ENCODE data around the gene PARN. TPM values are rescaled to one million over a fixed set of nuclear protein-coding genes. Genes with fewer than 3 reads are reported as not detected.

PARN gene
- total and polyA plus RNA-seq, 2 of the 4 experiments (the other 2 are of a cell fraction), result 24.6 to 25.1 TPM

DNA sequence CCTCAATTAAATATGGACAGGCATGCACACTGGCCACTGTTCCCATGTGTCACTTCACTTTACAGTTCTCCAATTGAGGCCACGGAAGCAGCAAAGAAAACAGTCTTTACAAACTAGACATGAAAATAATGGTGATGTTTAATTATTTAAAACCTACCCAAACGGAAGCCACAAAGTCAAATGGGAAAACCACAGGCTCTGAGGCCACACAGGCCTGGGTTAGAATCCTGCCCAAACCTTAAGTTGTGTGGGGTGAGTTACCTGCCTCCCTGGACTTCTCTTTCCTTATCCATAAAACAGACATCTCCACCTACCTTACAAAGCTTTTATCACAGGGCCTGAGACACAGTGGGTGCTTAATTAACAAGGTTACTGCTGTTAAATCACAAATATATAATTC is 137.4 kb downstream of the PARN start:
- no peak overlapping the region for H4K5ac ChIP-seq (ENCODE audit: low read depth, low read length)
- dilution Hi-C loops (cut with HindIII; ENCODE audit: low sequenced_read_pairs, unreplicated experiment) (no loop called here), intact Hi-C loops (cut with micrococcal nuclease) (no loop called here), in situ Hi-C loops (cut with MboI; ENCODE audit: low sequenced_read_pairs) (no loop called here)
- H3K27me3 ChIP-seq (ENCODE audit: control insufficient read depth, insufficient read depth, low read length), result no peaks in the 10 kb centered on the region
- no peak for DNase-seq
- no peak for ATAC-seq (ENCODE audit: low read depth)
- H3K4ac ChIP-seq (ENCODE audit: low read depth, low read length), result no peak overlapping the region
- H4K8ac ChIP-seq (ENCODE audit: low read depth in 2 of 2, low read length in 2 of 2), result no peak overlapping the region
- H3K9me1 ChIP-seq (ENCODE audit: insufficient read depth, low read length), result peaks cover 11% of the 10 kb centered on the region; the same call in 1 of the 2 replicates
- no peaks in the 10 kb centered on the region for H4K20me1 ChIP-seq (ENCODE audit: insufficient read depth, low read length)
- peaks cover 2% of the 10 kb centered on the region; the same call in 1 of the 2 replicates for H3K36me3 ChIP-seq (ENCODE audit: control insufficient read depth, insufficient read depth, low read length)
- no peak overlapping the region for H3K56ac ChIP-seq (ENCODE audit: extremely low read depth, insufficient read depth, low read length)
- no TSS peak for BruUV-seq (replicated peaks)
- WGBS, 2 experiments (ENCODE audit: extremely low coverage in 2 of 2, insufficient read length in 1 of 2), result no CpG with 5 or more reads among the region's 2 CpGs
- H3K4me3 ChIP-seq (ENCODE audit: insufficient read depth, low read depth, low read length), result no peak overlapping the region
- no peak overlapping the region for H2BK5ac ChIP-seq (ENCODE audit: low read depth, low read length, poor library complexity, severe bottlenecking)
- H3K4me2 ChIP-seq (ENCODE audit: low read depth, low read length), result no peak overlapping the region
- H2BK15ac ChIP-seq (ENCODE audit: low read depth, low read length), result no peak overlapping the region; the same call in 2 of the 3 replicates
- H3K9ac ChIP-seq (ENCODE audit: low read depth, low read length), result no peak overlapping the region
- no peak overlapping the region for H2AFZ ChIP-seq (replicated peaks; ENCODE audit: low read length, poor library complexity)
- H3K27ac ChIP-seq (ENCODE audit: insufficient read depth, low read length), result no peak overlapping the region
- CTCF ChIA-PET, result no interaction called here
- H3K4me1 ChIP-seq (ENCODE audit: control insufficient read depth, insufficient read depth, low read length), result peaks cover 3% of the 10 kb centered on the region
- no peak overlapping the region for H2BK20ac ChIP-seq (ENCODE audit: low read depth, low read length)
- H2BK120ac ChIP-seq (ENCODE audit: low read depth, low read length), result no peak overlapping the region
- H2AK9ac ChIP-seq (replicated peaks; ENCODE audit: low read depth, low read length, poor library complexity), result no peak overlapping the region
- POLR2A ChIA-PET (ENCODE audit: unreplicated experiment), result no interaction called here
- 0 out of 2 replicates have a peak overlapping the region, but pooled peaks have one; percentile 21 for H3K14ac ChIP-seq (replicated peaks; ENCODE audit: low read depth, low read length)
- no peak overlapping the region for H3K18ac ChIP-seq (ENCODE audit: low read depth, low read length)
- TF ChIP-seq BHLHE40 (IDR thresholded peaks at IDR 0.05; ENCODE audit: low read depth, low read length), result no peak
- no peak for TF ChIP-seq NFE2L2 (IDR thresholded peaks at IDR 0.05; ENCODE audit: low read depth, low read length)
- TF ChIP-seq MAZ (IDR thresholded peaks at IDR 0.05; ENCODE audit: borderline replicate concordance, low read depth, low read length), result no peak
- TF ChIP-seq RAD21 (IDR thresholded peaks at IDR 0.05; ENCODE audit: low read length), result no peak
- no peak for TF ChIP-seq CEBPB (IDR thresholded peaks at IDR 0.05; ENCODE audit: low read depth, low read length)
- TF ChIP-seq POLR2A (IDR thresholded peaks at IDR 0.05; ENCODE audit: low read depth, low read length), result no peak
- no peak for TF ChIP-seq RFX5 (IDR thresholded peaks at IDR 0.05; ENCODE audit: low read depth, low read length)
- TF ChIP-seq, protein P1, sequence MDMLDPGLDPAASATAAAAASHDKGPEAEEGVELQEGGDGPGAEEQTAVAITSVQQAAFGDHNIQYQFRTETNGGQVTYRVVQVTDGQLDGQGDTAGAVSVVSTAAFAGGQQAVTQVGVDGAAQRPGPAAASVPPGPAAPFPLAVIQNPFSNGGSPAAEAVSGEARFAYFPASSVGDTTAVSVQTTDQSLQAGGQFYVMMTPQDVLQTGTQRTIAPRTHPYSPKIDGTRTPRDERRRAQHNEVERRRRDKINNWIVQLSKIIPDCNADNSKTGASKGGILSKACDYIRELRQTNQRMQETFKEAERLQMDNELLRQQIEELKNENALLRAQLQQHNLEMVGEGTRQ (IDR thresholded peaks at IDR 0.05; ENCODE audit: low read depth, low read length), result no peak
- TF ChIP-seq CHD1 (IDR thresholded peaks at IDR 0.05; ENCODE audit: low read depth, low read length), result no peak
- TF ChIP-seq RCOR1 (IDR thresholded peaks at IDR 0.05; ENCODE audit: insufficient replicate concordance, low read length), result no peak
- TF ChIP-seq, protein P2, sequence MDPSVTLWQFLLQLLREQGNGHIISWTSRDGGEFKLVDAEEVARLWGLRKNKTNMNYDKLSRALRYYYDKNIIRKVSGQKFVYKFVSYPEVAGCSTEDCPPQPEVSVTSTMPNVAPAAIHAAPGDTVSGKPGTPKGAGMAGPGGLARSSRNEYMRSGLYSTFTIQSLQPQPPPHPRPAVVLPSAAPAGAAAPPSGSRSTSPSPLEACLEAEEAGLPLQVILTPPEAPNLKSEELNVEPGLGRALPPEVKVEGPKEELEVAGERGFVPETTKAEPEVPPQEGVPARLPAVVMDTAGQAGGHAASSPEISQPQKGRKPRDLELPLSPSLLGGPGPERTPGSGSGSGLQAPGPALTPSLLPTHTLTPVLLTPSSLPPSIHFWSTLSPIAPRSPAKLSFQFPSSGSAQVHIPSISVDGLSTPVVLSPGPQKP (IDR thresholded peaks at IDR 0.05; ENCODE audit: borderline replicate concordance, low read depth, low read length), result no peak
- TF ChIP-seq, protein P3, sequence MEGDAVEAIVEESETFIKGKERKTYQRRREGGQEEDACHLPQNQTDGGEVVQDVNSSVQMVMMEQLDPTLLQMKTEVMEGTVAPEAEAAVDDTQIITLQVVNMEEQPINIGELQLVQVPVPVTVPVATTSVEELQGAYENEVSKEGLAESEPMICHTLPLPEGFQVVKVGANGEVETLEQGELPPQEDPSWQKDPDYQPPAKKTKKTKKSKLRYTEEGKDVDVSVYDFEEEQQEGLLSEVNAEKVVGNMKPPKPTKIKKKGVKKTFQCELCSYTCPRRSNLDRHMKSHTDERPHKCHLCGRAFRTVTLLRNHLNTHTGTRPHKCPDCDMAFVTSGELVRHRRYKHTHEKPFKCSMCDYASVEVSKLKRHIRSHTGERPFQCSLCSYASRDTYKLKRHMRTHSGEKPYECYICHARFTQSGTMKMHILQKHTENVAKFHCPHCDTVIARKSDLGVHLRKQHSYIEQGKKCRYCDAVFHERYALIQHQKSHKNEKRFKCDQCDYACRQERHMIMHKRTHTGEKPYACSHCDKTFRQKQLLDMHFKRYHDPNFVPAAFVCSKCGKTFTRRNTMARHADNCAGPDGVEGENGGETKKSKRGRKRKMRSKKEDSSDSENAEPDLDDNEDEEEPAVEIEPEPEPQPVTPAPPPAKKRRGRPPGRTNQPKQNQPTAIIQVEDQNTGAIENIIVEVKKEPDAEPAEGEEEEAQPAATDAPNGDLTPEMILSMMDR (conservative IDR thresholded peaks at IDR 0.05; ENCODE audit: low read depth, low read length), result no peak
- TF ChIP-seq MAFK (IDR thresholded peaks at IDR 0.05; ENCODE audit: low read depth, low read length), result no peak
- no peak for TF ChIP-seq SMC3 (IDR thresholded peaks at IDR 0.05; ENCODE audit: low read depth, low read length)
- TF ChIP-seq FOS (IDR thresholded peaks at IDR 0.05; ENCODE audit: low read depth, low read length), result no peak
- peaks cover 0 to 15% of the 10 kb centered on the region in 2 experiments; a peak in 2 of 4 replicates for H3K79me1 ChIP-seq (ENCODE audit: low read depth in 1 of 2, low read length in 2 of 2)
- no peak overlapping the region for H4K91ac ChIP-seq (ENCODE audit: insufficient read depth, low read depth, low read length)
- no peaks in the 10 kb centered on the region for H3K9me3 ChIP-seq (ENCODE audit: control insufficient read depth, insufficient read depth, low read length)
- 0 out of 2 replicates have a peak overlapping the region, but pooled peaks have one; percentile 31 for H2AK5ac ChIP-seq (ENCODE audit: low read depth, low read length)
- peak overlapping the region; percentile 56; the same call in 1 of the 2 replicates for H3K23ac ChIP-seq (ENCODE audit: low read depth, low read length)
